Psoas muscle (tissue), 8 donors: Measurements from ENCODE around the gene DNAH3. TPM values are rescaled to one million over a fixed set of nuclear protein-coding genes. Genes with fewer than 3 reads are reported as not detected.
"Not testable (repeated sequence)": the region's sequence is repeated elsewhere in the genome, so short reads cannot be mapped to it uniquely, and the experiment has no call there.

ENCODE experiments used
- ATAC-seq, 4 donors: fragments of 200-7000 bp; cut with Tn5 transposase; one replicate each; pipeline ENCODE4 v1.9.1; 2020; ENCODE audit warnings: moderate library complexity in 3 of 4, mild to moderate bottlenecking in 2 of 4
- DNase-seq, 2 donors: peaks; one replicate each; pipeline ENCODE4 v3.0.0-alpha.2; 2020
- H3K27ac ChIP-seq: fragments of 200-600 bp; one replicate; pipeline ENCODE4 v1.8.0; 2022
- H3K27me3 ChIP-seq, 3 donors: fragments of 200-600 bp in 1 of 3; one replicate each; pipeline versions ENCODE4 v1.6.1 to v1.8.0; 2013 to 2022; ENCODE audit warnings: low read length in 2 of 3, mild to moderate bottlenecking in 2 of 3, moderate library complexity in 1 of 3; ENCODE audit not compliant: insufficient read depth in 3 of 3
- H3K36me3 ChIP-seq, 2 donors: fragments of 200-600 bp in 1 of 2; one replicate each; pipeline versions ENCODE4 v1.6.1 to v1.8.0; 2013 to 2022; ENCODE audit warnings: low read depth in 1 of 2, mild to moderate bottlenecking in 1 of 2, moderate library complexity in 1 of 2; ENCODE audit not compliant: insufficient read depth in 1 of 2
- H3K4me1 ChIP-seq: fragments of 200-600 bp; one replicate; pipeline ENCODE4 v1.8.0; 2022
- H3K4me3 ChIP-seq: fragments of 200-600 bp; one replicate; pipeline ENCODE4 v1.8.0; 2022; ENCODE audit warnings: mild to moderate bottlenecking
- H3K9me3 ChIP-seq: fragments of 200-600 bp; one replicate; pipeline ENCODE4 v1.8.0; 2022
- WGBS, 3 donors: extraction: QIAGEN DNeasy Blood & Tissue Kit; methylation state at CpG; one replicate each; pipeline versions ENCODE4 v1.1.6 to v1.1.7; 2013; 5-methylcytosine and 5-hydroxymethylcytosine counted together
- intact Hi-C, 2 donors: fragments of 100-400 bp; cut with DNase I; formaldehyde crosslinking; loops; one replicate each; pipeline versions ENCODE4 v1.11.0 to v1.14.2; 2022
- polyA plus RNA-seq, 3 donors: library from polyadenylated mRNA; stranded (reverse); fragments of 200-250 nt; gene quantifications; one replicate each; pipeline ENCODE4 v1.2.3, GENCODE V29; 2013
- total RNA-seq, 4 donors: library from RNA; stranded (reverse); fragmentation: NEBNext Ultra II Directional in 2 of 4; extraction: Animal tissue kit (Norgen Biotek cat#: 25700) in 2 of 4; gene quantifications; one replicate each; pipeline versions ENCODE4 v1.2.1 to v1.2.4, GENCODE V29; 2021 to 2023
- TF ChIP-seq, protein P1 (sequence below): fragments of 200-600 bp; IDR thresholded peaks from one replicate; pipeline ENCODE4 v1.8.0; 2022; ENCODE audit warnings: antibody characterized with exemption
- donor health status: healthy with polysubstance abuse.
- donor health status: DM: no; HTN: no; CAD: no; lungs with moderate emphysema.
- donor health status: Bipolar disorder and iron deficiency.
- donor health status: healthy.
- donor health status: DM: yes; HTN: yes; CAD: no.
- donor health status: DM: no; HTN: no; CAD: no.
- donor health status: DM: no; HTN: no; CAD: no.
- donor health status: DM: yes; HTN: yes; CAD: no.

The DNAH3 gene
- total and polyA plus RNA-seq, 7 donors = 0.01 to 2.1 (median 0.17) TPM; not detected in 1

DNA sequence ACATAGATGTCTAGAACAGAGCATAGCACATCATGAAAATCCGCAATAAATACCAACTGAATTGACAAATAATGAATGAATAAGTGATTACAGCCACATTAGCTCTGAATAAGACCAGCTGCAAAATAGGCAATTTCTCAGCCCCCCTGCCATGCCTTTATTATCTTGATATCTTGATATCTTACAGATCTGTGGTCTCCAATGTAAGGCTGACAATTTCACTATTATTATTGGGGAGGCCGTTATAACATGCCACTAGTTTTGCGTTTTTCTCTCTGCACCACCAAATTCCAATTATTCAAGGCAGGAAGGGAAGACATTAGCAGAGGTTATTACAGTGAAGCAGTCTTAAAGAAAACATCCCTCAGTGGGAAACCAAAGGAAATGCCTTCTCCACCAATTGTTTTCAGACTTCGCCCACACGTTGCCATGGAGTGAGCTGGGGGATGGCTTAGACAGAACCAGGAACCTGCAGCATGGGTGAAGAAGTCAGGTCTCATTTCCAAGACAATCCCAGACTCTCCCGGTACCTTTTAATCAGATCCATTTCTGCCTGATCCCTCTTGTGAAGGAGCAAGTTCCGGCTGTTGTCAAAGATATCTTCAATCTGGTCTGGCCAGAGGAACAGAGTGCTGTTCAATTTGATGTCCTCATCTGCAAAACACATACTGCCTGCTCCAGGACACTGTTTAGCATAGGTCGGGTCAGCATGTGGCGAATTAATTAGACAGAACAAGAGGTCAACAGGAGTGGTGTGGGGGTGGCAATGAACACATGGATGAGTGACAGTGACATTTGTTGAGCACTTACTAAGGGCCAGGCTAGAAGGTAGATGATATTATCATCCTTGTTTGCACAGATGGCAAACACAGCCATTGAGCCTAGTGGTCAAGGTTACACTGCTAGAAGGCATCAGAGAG lies 46.4 kb downstream of the DNAH3 start:
- 42 to 47% (median 45%) methylated on average over 9 of the region's 9 CpGs for WGBS, 3 donors
- H3K36me3 ChIP-seq = no peaks in the 10 kb centered on the region
- no peaks in the 10 kb centered on the region for H3K27me3 ChIP-seq
- TF ChIP-seq, protein P1, sequence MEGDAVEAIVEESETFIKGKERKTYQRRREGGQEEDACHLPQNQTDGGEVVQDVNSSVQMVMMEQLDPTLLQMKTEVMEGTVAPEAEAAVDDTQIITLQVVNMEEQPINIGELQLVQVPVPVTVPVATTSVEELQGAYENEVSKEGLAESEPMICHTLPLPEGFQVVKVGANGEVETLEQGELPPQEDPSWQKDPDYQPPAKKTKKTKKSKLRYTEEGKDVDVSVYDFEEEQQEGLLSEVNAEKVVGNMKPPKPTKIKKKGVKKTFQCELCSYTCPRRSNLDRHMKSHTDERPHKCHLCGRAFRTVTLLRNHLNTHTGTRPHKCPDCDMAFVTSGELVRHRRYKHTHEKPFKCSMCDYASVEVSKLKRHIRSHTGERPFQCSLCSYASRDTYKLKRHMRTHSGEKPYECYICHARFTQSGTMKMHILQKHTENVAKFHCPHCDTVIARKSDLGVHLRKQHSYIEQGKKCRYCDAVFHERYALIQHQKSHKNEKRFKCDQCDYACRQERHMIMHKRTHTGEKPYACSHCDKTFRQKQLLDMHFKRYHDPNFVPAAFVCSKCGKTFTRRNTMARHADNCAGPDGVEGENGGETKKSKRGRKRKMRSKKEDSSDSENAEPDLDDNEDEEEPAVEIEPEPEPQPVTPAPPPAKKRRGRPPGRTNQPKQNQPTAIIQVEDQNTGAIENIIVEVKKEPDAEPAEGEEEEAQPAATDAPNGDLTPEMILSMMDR = no peak
- no peak overlapping the region for H3K27ac ChIP-seq
- ATAC-seq (no peak), DNase-seq (no peak)
- intact Hi-C loops = no loop called here
- no peak overlapping the region for H3K4me3 ChIP-seq
- H3K4me1 ChIP-seq = no peaks in the 10 kb centered on the region
- H3K9me3 ChIP-seq = no peaks in the 10 kb centered on the region

DNA sequence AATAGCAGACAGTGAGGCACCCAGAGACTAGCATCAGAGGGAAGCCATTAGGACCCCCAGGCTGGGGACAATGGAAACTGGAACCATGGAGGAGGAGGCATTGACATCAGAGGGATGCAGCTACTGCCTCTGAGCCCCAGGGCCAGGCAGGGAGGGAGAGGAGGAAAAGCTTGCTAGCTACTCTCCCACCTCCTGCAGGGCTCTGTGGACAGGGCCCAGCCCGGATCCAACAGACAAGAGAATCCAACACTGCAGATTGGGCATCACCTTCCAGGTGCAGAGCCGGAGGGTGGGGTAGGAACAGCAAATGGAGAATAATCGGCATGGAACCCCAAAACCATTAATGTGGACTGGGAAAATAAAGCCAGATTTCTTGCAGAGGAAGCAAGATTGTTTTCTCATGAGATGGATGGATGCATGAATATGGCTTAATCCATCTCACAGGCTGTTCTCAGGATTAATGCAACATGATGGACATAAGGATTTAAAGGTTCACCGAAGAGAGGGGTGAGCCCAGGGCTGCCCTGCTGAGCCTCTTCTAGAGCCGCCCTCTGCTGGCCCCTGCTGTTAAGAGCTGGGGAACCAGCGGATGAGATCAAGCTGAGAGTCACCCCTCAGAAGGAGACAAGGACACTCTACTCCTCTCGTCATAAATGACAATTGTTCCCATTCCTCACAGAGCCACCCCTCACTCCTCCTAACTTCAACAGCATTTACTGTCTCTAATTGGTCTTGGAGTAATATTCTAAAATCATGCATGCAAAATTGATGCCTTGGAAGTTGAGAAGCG lies 48.8 kb downstream of the DNAH3 start:
- intact Hi-C loops = no loop called here
- no peaks in the 10 kb centered on the region for H3K9me3 ChIP-seq
- no peak overlapping the region for H3K27ac ChIP-seq
- H3K36me3 ChIP-seq = no peaks in the 10 kb centered on the region
- TF ChIP-seq, protein P1 = peak; percentile 13
- ATAC-seq = no peak
- 57 to 67% (median 58%) methylated on average over 8 of the region's 8 CpGs for WGBS, 3 donors
- no peak for DNase-seq
- H3K4me3 ChIP-seq = no peak overlapping the region
- no peaks in the 10 kb centered on the region for H3K4me1 ChIP-seq
- no peaks in the 10 kb centered on the region for H3K27me3 ChIP-seq

DNA sequence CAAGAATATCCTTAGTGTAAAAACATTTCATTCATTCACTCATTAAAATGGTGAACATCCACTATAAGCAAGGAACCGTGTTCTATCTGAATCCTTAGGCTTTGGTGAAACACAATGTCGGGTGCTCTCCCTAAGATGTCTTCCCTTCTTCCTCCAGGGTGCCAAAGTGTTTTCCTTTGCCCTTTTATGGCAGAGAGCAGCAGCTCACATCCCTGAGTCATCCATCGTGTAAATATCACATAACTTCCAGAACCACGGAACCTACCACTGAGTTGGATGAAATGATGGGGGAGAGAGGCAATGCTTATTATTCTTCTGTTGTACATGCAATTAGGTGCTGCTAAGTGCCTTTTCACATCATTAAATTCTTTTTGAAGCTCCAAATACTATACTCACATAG lies 50.2 kb downstream of the DNAH3 start:
- H3K27ac ChIP-seq = no peak overlapping the region
- TF ChIP-seq, protein P1 = no peak
- WGBS, 3 donors = 71 to 85% (median 71%) methylated on average over 4 of the region's 4 CpGs
- H3K4me1 ChIP-seq = no peaks in the 10 kb centered on the region
- H3K4me3 ChIP-seq = no peak overlapping the region
- H3K36me3 ChIP-seq = no peaks in the 10 kb centered on the region
- intact Hi-C loops = no loop called here
- H3K27me3 ChIP-seq = no peaks in the 10 kb centered on the region
- no peak for ATAC-seq
- no peak for DNase-seq
- no peaks in the 10 kb centered on the region for H3K9me3 ChIP-seq

DNA sequence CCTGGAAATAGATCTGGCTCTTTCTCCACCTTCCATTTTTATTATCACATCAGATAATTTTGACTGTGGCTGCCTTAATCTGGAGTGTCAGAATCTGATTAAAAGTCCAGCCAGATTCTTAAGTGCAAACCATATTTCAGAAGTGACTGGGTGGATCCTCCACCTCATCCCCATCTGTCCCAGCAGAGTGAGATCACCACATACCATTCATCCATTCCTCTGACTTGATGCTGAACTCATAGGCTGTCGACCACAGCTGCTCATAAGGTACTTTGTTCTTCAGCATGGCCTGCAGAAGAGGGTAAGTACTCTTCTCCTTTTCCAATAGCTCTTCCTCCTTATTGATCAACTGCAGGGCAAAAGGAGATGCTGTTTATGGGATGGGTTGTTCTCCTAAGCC lies 53.5 kb downstream of the DNAH3 start:
- intact Hi-C loops = loop anchor here in 1 of 2 donors (10.0 kb wide), 1 partner anchor 92 kb away; no protein-coding TSS in a partner anchor
- ATAC-seq (no peak), DNase-seq (no peak)
- TF ChIP-seq, protein P1 = no peak
- Histone ChIP-seq H3K27ac (no peak overlapping the region), H3K9me3 (no peaks in the 10 kb centered on the region), H3K27me3 (no peaks in the 10 kb centered on the region), H3K4me3 (no peak overlapping the region), H3K4me1 (no peaks in the 10 kb centered on the region), H3K36me3 (no peaks in the 10 kb centered on the region)
- 18 to 41% (median 31%) methylated on average over 1 of the region's 1 CpG for WGBS, 3 donors

DNA sequence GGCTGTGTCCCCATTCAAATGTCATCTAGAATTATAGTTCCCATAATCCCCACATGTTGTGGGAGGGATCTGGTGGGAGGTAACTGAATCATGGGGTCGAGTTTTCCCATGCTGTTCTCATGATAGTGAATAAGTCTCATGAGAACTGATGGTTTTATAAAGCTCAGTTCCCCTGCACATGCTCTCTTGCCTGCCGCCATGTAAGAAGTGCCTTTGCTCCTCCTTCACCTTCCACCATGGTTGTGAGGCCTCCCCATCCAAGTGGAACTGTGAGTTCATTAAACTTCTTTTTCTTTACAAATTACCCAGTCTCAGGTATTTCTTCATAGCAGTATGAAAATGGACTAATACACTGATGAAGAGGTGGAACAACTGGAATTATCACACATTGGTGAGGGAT lies 55.9 kb downstream of the DNAH3 start:
- intact Hi-C loops = loop anchor here in 1 of 2 donors (10.0 kb wide), 1 partner anchor 90 kb away; no protein-coding TSS in a partner anchor
- DNase-seq, ATAC-seq, H3K9me3 ChIP-seq, H3K4me3 ChIP-seq, H3K4me1 ChIP-seq, H3K36me3 ChIP-seq, H3K27me3 ChIP-seq, H3K27ac ChIP-seq: not testable (repeated sequence)
- 73 to 81% (median 79%) methylated on average over 2 of the region's 2 CpGs for WGBS, 3 donors
